Stimulated activated naive CD8-positive, alpha-beta T cell treated with anti-CD3 and anti-CD28 coated beads, Interleukin-15, Interleukin-2, amounts not matched to agents 100 U/mL and 50 U/mL, for 24 hours (primary cell): ENCODE data around the gene DCTN2.
"Not testable (repeated sequence)": the region's sequence is repeated elsewhere in the genome, so short reads cannot be mapped to it uniquely, and the experiment has no call there.

Source experiments
- ATAC-seq: fragments of 150-1000 bp; cut with Tn5 transposase; one replicate; pipeline ENCODE4 v1.10.0; 2021
- DNase-seq: peaks from one replicate; pipeline ENCODE4 v3.0.0; 2021

DCTN2 gene

DNA sequence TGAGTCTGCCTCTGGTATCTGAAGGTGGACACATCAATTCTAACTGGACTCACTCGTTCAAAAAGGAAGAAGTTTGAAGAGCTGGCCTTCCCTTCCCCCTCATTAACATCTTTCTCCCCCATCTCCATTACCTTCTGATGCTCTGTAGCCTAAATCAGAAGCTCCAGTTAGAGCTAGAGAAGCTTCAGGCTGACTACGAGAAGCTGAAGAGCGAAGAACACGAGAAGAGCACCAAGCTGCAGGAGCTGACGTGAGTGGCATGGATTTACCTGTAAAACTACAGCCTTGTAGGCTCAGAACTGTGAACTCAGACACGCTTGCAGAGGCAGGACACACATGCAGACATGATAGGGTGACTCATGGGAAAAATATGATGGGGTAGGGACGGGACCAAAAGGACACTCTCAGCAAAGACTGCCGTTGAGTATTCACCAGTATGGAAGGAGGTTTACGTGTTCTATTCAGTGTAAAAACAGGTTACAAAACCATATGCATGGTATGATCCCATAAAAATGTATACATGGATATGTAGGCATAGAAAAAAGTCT lies 29.7 kb upstream of the DCTN2 start:
- no peak for DNase-seq
- ATAC-seq, result no peak

DNA sequence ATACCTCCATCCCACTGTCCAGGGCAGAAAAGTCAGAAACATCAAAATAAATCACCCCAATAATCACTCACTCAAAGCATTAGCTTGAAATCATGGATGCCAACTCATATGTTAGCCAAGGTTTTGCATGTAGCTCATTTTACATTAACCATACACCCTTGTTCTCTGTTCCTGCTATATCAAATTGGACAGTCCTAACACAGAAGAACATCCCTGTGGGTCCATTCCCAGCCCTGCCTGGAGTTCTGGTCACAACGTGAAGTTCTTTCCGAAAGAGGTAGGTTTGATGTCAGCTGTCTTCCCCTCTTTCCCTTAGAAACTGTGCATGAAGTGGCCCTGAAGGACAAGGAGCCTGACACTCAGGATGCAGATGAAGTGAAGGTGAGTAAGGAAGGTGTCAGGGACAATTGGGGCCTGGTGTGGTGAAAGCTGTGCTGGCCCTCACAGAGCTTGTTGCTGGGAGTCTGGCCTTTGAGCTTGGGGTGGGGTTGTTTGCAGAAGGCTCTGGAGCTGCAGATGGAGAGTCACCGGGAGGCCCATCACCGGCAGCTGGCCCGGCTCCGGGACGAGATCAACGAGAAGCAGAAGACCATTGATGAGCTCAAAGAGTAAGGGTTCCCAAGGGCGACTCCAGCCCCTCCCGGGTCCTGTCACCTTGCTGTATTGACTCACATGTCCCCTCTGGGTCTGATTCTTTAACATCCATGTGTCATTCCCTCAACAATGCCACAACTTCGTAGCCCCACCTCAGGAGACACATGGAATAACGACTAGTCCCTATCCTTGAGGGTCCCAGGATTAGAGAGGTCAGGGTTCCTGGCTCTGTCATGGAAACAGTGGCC lies 29.0 kb upstream of the DCTN2 start:
- no peak for DNase-seq
- no peak for ATAC-seq

DNA sequence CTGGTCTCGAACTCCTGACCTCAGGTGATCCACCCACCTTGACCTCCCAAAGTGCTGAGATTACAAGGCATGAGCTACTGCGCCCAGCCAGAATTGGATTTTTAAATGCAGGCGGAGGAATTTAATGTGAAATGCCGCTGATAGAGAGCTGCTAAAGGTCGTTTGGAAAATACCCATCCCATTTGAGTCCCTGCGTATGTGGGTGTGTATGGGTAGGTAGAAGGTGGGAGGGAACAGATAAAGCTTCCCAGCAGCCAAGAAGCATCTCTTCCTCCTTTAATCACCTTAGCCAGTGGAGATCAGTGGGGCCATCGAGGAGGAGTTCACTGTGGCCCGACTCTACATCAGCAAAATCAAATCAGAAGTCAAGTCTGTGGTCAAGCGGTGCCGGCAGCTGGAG lies 27.8 kb upstream of the DCTN2 start:
- DNase-seq, result no peak
- ATAC-seq, result no peak

DNA sequence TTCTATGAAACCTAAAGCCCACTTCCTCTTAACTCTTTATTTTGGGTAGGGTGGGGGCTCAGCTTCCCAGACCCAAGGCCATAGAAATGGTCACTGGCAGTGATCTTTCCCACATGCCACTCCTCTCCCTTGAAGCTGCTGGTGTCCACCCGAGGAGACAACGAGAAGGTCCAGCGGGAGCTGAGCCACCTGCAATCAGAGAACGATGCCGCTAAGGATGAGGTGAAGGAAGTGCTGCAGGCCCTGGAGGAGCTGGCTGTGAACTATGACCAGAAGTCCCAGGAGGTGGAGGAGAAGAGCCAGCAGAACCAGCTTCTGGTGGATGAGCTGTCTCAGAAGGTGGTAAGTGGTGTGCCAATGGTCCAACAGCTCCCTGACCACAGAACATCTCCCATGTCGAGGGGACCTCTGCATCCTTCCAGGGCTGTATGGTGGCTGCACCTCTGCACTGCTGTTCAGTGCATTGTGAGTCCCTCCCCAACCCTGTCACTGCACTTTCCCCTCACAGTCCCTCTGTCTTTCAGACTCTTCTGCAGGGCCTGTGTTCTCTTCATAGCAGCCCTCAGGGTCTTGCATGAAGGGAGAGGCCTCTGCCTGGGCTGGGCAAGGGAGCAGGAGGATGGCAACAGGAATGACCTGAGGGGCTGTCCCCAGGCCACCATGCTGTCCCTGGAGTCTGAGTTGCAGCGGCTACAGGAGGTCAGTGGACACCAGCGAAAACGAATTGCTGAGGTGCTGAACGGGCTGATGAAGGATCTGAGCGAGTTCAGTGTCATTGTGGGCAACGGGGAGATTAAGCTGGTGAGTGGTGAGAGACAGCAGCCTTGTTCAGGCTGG lies 25.2 kb upstream of the DCTN2 start:
- DNase-seq (no peak), ATAC-seq (no peak)

DNA sequence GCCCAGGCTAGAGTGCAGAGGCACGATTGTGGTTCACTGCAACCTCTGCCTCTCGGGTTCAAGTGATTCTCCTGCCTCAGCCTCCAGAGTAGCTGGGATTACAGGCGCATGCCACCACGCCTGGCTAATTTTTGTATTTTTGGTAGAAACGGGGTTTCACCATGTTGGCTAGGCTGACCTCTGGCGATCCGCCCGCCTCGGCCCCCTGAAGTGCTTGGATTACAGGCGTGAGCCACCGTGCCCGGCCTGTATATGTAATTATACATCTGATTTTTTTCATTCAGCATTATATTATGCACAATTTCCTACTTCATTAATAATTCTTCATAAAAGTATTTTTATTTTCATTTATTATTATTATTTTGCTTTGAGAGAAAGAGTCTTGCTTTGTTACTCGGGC lies 23.4 kb upstream of the DCTN2 start:
- not testable (repeated sequence) for DNase-seq, ATAC-seq

DNA sequence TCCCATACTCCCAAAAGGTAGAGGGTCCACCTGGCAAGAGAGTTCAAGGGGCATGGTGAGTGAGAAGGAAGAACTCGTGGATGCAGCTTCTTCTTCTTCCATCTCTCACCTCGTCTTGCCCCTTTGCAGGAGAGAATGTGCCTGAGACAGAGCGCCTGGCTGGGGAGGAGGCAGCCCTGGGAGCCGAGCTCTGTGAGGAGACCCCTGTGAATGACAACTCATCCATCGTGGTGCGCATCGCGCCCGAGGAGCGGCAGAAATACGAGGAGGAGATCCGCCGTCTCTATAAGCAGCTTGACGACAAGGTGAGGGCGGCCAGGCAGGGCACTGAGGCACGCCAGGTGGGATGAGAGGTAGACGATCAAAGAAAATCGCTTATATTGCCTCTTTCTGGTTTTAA lies 22.9 kb upstream of the DCTN2 start:
- ATAC-seq (no peak), DNase-seq (no peak)

DNA sequence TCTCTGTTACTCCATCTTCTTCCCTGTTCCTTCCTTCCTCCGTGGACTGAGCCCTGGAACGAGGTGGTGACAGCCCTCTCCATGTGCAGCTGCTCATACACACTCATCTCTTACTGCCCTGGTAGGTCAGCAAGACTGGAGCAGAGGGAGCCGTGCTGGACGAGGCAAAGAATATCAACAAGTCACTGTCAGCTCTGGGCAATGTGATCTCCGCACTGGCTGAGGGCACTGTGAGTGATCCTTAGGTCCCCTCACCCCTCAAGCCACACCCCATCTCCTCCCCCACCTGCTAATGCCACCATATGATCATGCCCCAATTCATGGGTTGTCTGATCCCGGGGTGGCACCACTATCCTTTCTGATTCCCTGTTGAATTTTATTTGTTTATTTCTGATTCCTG lies 21.8 kb upstream of the DCTN2 start:
- ATAC-seq (no peak), DNase-seq (no peak)

DNA sequence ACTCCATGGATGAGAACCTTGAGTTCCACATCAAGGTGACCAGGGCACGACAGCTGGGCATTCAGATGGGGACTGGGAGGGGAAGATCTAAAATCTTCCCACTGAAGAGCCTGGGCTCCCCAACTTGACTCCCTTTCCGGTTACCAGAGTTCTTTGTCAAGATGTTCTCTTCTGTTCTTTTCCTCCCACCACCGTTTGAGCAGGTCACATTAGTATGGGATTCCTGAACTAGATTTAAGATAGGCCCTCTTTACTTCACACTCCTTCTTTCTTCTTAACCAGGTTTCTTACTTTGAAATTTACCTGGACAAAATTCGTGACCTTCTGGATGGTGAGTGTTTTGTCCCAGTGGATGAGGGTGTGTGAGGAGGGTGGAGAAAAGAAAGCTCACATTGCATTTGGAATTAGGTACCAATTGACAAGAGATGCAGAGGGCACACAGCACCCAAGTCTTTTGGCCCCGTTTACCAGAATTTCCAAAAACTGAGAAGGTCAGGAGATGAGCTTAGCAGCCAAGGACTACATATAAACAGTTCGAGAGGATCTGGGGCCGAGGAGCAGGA lies 17.3 kb upstream of the DCTN2 start:
- no peak for ATAC-seq
- no peak for DNase-seq

DNA sequence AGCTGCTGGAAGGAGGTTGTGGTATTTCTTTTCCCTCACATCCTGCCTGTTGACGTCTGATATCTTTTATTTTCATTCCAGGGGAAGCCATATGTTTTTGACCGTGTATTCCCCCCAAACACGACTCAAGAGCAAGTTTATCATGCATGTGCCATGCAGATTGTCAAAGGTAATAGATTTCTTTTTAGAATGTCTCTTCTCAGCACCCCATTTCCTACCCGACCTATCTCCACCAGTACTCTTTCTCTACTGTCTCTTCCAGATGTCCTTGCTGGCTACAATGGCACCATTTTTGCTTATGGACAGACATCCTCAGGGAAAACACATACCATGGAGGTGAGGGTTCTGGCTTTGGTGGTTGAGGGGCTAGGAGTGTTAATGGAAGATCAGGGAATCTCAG lies 16.4 kb upstream of the DCTN2 start:
- DNase-seq (no peak), ATAC-seq (no peak)

DNA sequence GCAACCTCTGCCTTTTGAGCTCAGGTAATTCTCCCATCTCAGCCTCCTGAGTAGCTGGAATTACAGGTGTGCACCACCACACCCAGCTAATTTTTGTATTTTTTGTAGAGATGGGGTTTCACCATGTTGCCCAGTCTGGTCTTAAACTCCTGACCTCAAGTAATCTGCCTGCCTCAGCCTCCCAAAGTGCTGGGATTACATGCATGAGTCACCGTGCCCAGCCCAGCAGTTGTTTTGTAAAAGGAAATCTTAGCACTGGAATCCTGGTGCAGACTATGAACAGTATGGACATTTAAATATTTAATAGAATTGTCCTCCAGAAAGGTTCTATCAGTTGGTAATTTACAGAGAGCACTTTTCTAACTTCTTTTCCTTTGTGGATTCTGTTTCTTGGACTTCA lies 14.1 kb upstream of the DCTN2 start:
- not testable (repeated sequence) for DNase-seq, ATAC-seq

DNA sequence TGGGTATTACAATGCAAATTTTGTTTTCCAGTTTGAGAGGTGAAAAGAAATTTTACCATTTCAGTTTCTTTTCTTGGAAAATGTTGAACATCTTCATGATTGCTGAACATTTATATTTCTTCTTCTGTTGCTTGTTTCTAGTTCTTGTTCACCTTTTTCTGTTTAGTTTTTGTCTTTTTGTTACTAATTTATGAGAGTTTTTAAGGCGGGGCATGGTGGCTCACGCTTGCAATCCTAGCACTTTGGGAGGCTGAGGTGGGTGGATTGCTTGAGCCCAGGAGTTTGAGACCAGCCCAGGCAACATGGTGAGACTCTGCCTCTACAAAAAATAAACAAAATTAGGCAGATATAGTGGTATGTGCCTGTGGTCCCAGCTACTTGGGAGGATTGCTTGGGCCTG lies 13.5 kb upstream of the DCTN2 start:
- ATAC-seq, result no peak
- no peak for DNase-seq

DNA sequence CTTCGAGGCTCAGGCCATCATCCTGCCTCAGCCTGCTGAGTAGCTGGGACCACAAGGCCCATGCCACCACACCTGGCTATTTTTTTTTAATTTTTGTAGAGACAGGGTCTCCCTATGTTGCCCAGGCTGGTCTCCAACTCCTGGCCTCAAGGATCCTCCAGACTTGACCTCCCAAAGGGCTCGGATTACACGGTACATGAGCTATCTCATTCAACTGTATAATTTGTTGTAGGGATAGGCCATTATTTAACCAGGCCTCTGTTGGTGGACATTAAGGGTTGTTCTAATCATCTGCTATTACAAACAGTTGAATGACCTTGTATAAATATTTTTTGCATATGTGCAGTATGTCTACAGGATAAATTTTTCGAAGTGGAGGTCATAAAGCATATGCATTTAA lies 11.9 kb upstream of the DCTN2 start:
- no peak for DNase-seq
- no peak for ATAC-seq

DNA sequence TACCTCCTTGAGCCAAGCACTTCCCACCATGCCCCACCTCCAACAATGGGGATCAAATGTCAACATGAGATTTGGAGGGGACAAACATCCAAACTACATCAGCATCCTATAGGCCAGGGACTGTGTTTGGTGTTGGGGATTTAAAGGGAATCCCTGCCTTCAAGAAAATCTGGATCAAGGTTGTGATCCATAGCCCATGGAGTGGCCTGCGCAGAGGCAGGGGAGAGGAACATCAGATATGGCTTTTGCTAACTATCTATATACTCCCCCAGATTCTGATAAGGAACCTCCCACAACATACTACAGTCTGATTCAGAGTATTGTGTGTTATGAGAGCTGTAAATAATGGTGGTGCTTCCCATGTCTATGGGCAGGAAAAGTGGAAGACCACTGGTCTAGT lies 7.9 kb upstream of the DCTN2 start:
- DNase-seq (no peak), ATAC-seq (no peak)

DNA sequence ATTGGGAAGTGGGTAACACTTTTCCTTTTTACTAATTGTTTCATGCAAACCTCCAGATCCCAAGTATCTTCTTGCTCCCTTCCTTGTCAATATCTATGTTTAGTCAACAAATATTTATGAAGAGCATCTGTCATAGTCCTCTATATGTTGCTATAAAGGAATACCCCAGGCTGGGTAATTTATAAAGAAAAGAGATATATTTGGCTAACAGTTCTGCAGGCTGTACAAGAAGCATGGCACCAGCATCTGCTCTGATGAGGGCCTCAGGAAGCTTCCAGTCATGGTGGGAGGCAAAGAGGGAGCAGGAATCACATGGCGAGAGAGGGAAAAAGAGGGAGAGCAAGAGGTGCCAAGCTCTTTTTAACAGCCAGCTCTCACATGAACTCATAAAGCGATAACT lies 7.5 kb upstream of the DCTN2 start:
- ATAC-seq, result no peak

DNA sequence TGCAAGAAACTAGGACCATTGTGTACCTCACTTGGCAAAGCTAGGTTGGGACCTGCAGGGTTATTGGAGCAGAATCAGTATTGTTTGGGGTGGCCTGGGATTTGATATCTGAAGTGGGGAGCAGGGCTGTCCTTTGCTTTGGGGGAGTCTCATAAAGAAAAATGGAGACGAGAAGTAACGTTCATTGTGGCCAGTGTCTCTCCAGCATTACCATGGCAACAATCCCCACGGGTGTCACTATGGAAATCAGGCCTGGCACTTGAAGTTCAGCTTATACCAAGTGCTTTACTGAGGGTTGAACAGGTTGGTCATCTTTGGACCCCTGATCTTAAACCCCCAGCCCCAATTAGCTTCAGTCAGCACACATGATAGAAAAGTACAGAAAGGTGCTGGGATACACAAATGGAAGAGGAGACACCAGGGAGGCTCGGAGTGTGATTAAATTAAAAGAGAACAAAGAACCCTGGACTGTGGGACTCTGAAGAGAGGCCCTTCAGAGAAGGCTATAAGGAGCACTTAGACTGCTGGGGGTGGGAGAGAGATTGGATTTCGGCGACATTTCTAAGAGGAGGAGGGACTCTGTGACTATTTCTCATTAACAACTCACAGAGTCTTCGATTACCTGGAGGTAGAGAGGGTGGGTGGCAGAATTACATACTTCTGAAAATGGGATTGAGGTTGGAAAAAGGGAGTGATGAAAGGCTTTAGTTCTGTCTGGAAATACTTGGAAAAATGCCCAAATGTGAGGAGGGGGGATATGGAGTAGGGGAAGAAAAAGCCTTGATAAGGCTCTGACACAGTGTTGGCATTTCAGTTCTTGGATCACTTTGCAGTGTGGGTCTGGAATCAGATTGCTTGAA lies 6.6 kb upstream of the DCTN2 start:
- no peak for ATAC-seq
- DNase-seq, result no peak

More for the DNA sequence above, 7.5 kb upstream of the DCTN2 start:
- no peak for DNase-seq

DNA sequence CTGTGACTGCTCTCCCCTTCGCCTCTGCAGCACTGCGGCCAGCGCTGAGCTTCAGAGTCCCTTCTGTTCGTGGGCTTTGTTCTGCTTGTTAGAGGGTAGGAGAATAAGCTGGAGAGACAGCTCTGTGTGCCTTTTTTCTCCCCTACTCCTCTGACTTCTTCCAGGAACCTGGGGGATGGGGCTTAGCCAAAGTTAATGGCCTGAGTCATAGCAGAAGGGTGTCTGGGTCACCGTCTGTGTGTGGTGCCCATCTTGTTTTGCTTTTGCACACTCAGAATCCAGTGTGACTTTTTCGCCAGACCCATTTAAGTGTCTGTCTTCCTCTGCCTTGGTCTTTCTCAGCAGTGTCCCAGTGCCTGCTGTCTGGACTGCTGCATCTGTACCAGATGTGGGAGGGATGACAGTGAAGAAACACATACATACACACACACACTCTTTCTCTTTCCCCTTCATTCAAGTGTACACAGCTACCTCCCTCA lies 5.9 kb upstream of the DCTN2 start:
- DNase-seq (no peak), ATAC-seq (no peak)

DNA sequence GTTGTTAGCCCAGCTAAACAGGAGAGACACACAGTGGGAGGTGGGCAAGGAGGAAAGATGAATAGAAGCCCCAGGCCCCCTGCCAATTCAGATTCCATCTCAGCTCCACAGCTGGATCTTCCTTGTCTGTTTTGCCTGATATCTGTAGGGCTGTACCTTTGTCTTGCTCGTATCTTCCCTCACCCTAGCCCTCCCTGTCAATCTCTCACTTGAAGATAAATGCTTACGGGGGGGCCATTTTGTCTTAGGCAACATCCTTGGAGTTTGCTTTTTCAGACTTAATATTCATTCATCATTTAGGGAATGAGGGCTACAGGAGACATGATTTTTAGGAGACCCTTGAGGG lies 5.3 kb upstream of the DCTN2 start:
- DNase-seq (no peak), ATAC-seq (no peak)

DNA sequence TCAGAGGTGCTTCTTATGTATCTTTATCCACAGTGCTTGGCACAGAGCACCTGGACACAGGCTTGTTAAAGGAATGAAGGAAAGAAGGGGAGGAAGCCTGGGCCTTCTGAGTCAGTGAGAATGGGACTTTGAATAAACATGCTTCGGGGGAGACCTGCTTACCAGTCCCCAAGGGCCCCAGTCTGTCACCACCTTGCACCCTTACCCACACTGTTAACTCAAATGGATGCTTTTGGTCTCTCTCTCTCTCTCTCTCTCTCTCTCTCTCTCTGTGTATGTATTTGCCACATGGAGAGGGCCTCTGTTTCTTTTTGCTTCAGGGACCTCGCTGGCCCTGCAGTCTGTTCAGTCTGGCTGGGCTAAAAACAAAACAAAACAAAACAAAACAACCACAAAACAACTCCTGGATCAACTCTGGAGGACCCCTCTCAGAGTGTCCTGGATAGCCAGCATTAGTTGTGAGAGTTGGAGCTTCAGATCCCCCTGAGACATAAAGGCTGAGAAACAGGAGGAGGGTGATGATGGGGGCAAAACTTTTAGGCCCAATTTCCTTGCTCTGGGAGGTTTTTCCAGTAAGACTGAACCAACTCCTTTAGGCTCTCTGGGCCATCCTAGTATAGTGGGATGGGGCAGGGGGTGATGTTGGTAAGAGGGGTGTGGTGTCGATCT lies 4.8 kb upstream of the DCTN2 start:
- ATAC-seq (no peak), DNase-seq (no peak)

DNA sequence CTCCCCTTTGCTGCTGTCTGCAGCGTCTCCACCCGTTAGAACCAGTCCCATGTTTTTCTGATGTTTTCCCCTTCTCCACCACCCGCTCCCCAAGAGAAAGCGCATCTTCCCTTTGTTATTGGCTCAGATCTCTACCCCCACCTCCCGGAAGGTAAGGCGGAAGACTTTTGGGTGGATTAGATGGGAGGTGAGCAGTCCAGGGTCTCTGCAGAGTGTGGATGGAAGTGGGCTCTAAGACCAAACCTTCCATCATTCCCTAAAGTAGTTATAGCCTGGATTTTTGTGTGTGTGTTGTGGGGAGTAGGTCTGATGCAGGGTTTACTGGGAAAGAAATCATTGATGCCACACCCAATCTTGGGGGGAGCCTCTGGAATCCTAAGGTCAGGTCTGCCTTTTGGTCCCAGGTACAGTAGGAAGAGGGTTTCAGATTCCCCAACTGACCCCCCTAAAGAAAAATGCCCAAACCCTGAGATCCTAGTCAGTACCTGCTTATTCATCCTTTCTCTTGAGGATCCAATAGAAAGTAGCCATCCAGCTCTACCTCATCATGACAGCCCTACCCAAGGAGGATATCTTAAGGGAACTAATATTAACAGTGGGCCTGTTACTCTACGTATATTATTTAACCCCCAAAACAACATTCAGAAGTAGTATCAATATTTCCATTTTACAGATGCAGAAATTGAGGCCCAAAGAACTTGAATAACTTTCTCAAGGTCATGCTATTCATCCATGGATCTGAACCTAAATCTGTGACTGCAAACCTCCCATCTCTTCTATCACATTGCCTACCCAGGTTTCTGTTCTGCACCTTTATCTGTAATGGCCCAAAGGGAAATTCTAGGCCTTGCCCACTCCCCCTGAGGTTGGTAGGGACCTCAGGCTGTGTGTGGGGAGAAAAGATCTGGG lies 3.9 kb upstream of the DCTN2 start:
- DNase-seq (no peak), ATAC-seq (no peak)
